ENCODE data around the gene AQP12B.

Gene AQP12B

GRCh38 chr2:240689975-240690374, 7.3 kb upstream of the AQP12B start (continued):
- TF ChIP-seq PATZ1 (CRISPR knock-in tag; IDR thresholded peaks at IDR 0.05; ENCODE audit: borderline replicate concordance) (no peak), ARNTL (CRISPR knock-in tag; IDR thresholded peaks at IDR 0.05; ENCODE audit: borderline replicate concordance, low read depth) (no peak), CREB5 (CRISPR knock-in tag; IDR thresholded peaks at IDR 0.05; ENCODE audit: low read depth) (no peak), ISL1 (CRISPR knock-in tag; IDR thresholded peaks at IDR 0.05) (no peak), ZFP3 (CRISPR knock-in tag; IDR thresholded peaks at IDR 0.05) (no peak), ZC3H10 (CRISPR knock-in tag; IDR thresholded peaks at IDR 0.05) (no peak), BACH2 (CRISPR knock-in tag; IDR thresholded peaks at IDR 0.05; ENCODE audit: borderline replicate concordance) (no peak)

GRCh38 chr2:240688553-240688919, 5.9 kb upstream of the AQP12B start:
- ATAC-seq: no peak
- TF ChIP-seq OSR1 (CRISPR knock-in tag; IDR thresholded peaks at IDR 0.05) (no peak), PATZ1 (CRISPR knock-in tag; IDR thresholded peaks at IDR 0.05; ENCODE audit: borderline replicate concordance) (no peak), ZNF70 (CRISPR knock-in tag; IDR thresholded peaks at IDR 0.05) (no peak), ESRRG (CRISPR knock-in tag; IDR thresholded peaks at IDR 0.05) (no peak), BACH2 (CRISPR knock-in tag; IDR thresholded peaks at IDR 0.05; ENCODE audit: borderline replicate concordance) (no peak), GLIS3 (CRISPR knock-in tag; IDR thresholded peaks at IDR 0.05) (no peak), ZFP3 (CRISPR knock-in tag; IDR thresholded peaks at IDR 0.05) (no peak), CSRNP3 (CRISPR knock-in tag; IDR thresholded peaks at IDR 0.05) (no peak), ARNTL (CRISPR knock-in tag; IDR thresholded peaks at IDR 0.05; ENCODE audit: borderline replicate concordance, low read depth) (no peak), ZC3H10 (CRISPR knock-in tag; IDR thresholded peaks at IDR 0.05) (no peak), CSDC2 (CRISPR knock-in tag; IDR thresholded peaks at IDR 0.05) (no peak), ZNF565 (CRISPR knock-in tag; conservative IDR thresholded peaks at IDR 0.05; ENCODE audit: low read depth) (no peak), CREB5 (CRISPR knock-in tag; IDR thresholded peaks at IDR 0.05; ENCODE audit: low read depth) (no peak), POU6F1 (CRISPR knock-in tag; IDR thresholded peaks at IDR 0.05; ENCODE audit: borderline replicate concordance, low read depth) (no peak), TCF4 (CRISPR knock-in tag; IDR thresholded peaks at IDR 0.05; ENCODE audit: borderline replicate concordance) (no peak), TOX (CRISPR knock-in tag; IDR thresholded peaks at IDR 0.05; ENCODE audit: borderline replicate concordance) (no peak), RARB (CRISPR knock-in tag; IDR thresholded peaks at IDR 0.05) (no peak), PPARA (CRISPR knock-in tag; IDR thresholded peaks at IDR 0.05; ENCODE audit: borderline replicate concordance) (no peak), ISL1 (CRISPR knock-in tag; IDR thresholded peaks at IDR 0.05) (no peak)

- no peak for TF ChIP-seq ESRRG (CRISPR knock-in tag; IDR thresholded peaks at IDR 0.05)
- TF ChIP-seq ZC3H10 (CRISPR knock-in tag; IDR thresholded peaks at IDR 0.05): no peak
- no peak for TF ChIP-seq ZNF565 (CRISPR knock-in tag; conservative IDR thresholded peaks at IDR 0.05; ENCODE audit: low read depth)
- TF ChIP-seq ZNF8 (CRISPR knock-in tag; IDR thresholded peaks at IDR 0.05): no peak
- no peak for TF ChIP-seq ZFP3 (CRISPR knock-in tag; IDR thresholded peaks at IDR 0.05)
- no peak for TF ChIP-seq PPARA (CRISPR knock-in tag; IDR thresholded peaks at IDR 0.05; ENCODE audit: borderline replicate concordance)
- no peak for TF ChIP-seq ZNF70 (CRISPR knock-in tag; IDR thresholded peaks at IDR 0.05)
- no peak for TF ChIP-seq GLIS3 (CRISPR knock-in tag; IDR thresholded peaks at IDR 0.05)
- no peak for TF ChIP-seq ISL1 (CRISPR knock-in tag; IDR thresholded peaks at IDR 0.05)
- no peak for ATAC-seq
These were observed 5.3 kb upstream of the AQP12B start for GRCh38 chr2:240687741-240688552.

All from SK-N-SH treated with all-trans-retinoic acid at 6 μM for 48 hours (cell line).